ENCODE data around the gene TMEM204. TPM values are rescaled to one million over a fixed set of nuclear protein-coding genes. Genes with fewer than 3 reads are reported as not detected.

TMEM204 gene
- total RNA-seq, 3 donors from 2014 or later (not counting 1 experiment from before 2014, with no cell fraction given), result 3.3 to 14.1 (median 7.8) TPM

- Mint-ChIP-seq H3K4me3 (no peak overlapping the region), H3K4me1 (no peaks in the 10 kb centered on the region), H3K27ac (no peak overlapping the region), H3K9me3 (no peaks in the 10 kb centered on the region), H3K36me3 (no peaks in the 10 kb centered on the region), H3K27me3 (ENCODE audit: low read depth in 2 of 2) (no peaks in the 10 kb centered on the region)
- no peak for TF ChIP-seq CTCF (IDR thresholded peaks at IDR 0.05)
- Histone ChIP-seq H3K4me3 (ENCODE audit: low read length) (no peak overlapping the region), H3K4me1 (ENCODE audit: control insufficient read depth, insufficient read depth, low read length) (peaks cover under 1% of the 10 kb centered on the region), H3K27ac (ENCODE audit: low read length) (no peak overlapping the region), H3K36me3 (ENCODE audit: control insufficient read depth, insufficient read depth, low read length) (no peaks in the 10 kb centered on the region), H3K9me3 (ENCODE audit: control insufficient read depth, insufficient read depth, low read length) (no peaks in the 10 kb centered on the region), H3K27me3 (ENCODE audit: control insufficient read depth, insufficient read depth, low read length) (no peaks in the 10 kb centered on the region)
- intact Hi-C loops (cut with micrococcal nuclease), result no loop called here
- ATAC-seq (no peak), DNase-seq (no peak)
- WGBS (ENCODE audit: insufficient coverage), result 95% methylated on average over 19 of the region's 19 CpGs
Measured at GRCh38 chr16:1520461-1520860, 13.0 kb upstream of the TMEM204 start.

GRCh38 chr16:1523581-1524245 lies 9.8 kb upstream of the TMEM204 start:
- Mint-ChIP-seq H3K27ac (no peak overlapping the region), H3K36me3 (no peaks in the 10 kb centered on the region), H3K4me1 (no peaks in the 10 kb centered on the region), H3K9me3 (no peaks in the 10 kb centered on the region), H3K27me3 (ENCODE audit: low read depth in 2 of 2) (no peaks in the 10 kb centered on the region), H3K4me3 (no peak overlapping the region)
- intact Hi-C loops (cut with micrococcal nuclease), result no loop called here
- TF ChIP-seq CTCF (IDR thresholded peaks at IDR 0.05), result no peak
- DNase-seq (no peak), ATAC-seq (no peak)
- H3K36me3 ChIP-seq (ENCODE audit: control insufficient read depth, insufficient read depth, low read length), result no peaks in the 10 kb centered on the region
- WGBS (ENCODE audit: insufficient coverage), result 91% methylated on average over 30 of the region's 30 CpGs
- no peak overlapping the region for H3K27ac ChIP-seq (ENCODE audit: low read length)
- no peaks in the 10 kb centered on the region for H3K9me3 ChIP-seq (ENCODE audit: control insufficient read depth, insufficient read depth, low read length)
- H3K4me1 ChIP-seq (ENCODE audit: control insufficient read depth, insufficient read depth, low read length), result peaks cover 20% of the 10 kb centered on the region
- no peak overlapping the region for H3K4me3 ChIP-seq (ENCODE audit: low read length)
- no peaks in the 10 kb centered on the region for H3K27me3 ChIP-seq (ENCODE audit: control insufficient read depth, insufficient read depth, low read length)

- H3K9me3 ChIP-seq (ENCODE audit: control insufficient read depth, insufficient read depth, low read length), result no peaks in the 10 kb centered on the region
- 93% methylated on average over 26 of the region's 26 CpGs for WGBS (ENCODE audit: insufficient coverage)
- Mint-ChIP-seq H3K4me3 (no peak overlapping the region), H3K9me3 (no peaks in the 10 kb centered on the region), H3K4me1 (no peaks in the 10 kb centered on the region), H3K27ac (no peak overlapping the region), H3K27me3 (ENCODE audit: low read depth in 2 of 2) (no peaks in the 10 kb centered on the region), H3K36me3 (no peaks in the 10 kb centered on the region)
- TF ChIP-seq CTCF (IDR thresholded peaks at IDR 0.05), result no peak
- H3K27me3 ChIP-seq (ENCODE audit: control insufficient read depth, insufficient read depth, low read length), result no peaks in the 10 kb centered on the region
- DNase-seq, result no peak
- intact Hi-C loops (cut with micrococcal nuclease), result no loop called here
- H3K27ac ChIP-seq (ENCODE audit: low read length), result no peak overlapping the region
- H3K4me3 ChIP-seq (ENCODE audit: low read length), result no peak overlapping the region
- peaks cover 20% of the 10 kb centered on the region for H3K4me1 ChIP-seq (ENCODE audit: control insufficient read depth, insufficient read depth, low read length)
- H3K36me3 ChIP-seq (ENCODE audit: control insufficient read depth, insufficient read depth, low read length), result no peaks in the 10 kb centered on the region
- ATAC-seq, result no peak
Measured at GRCh38 chr16:1524366-1524765, 9.1 kb upstream of the TMEM204 start.

All from natural killer cell (primary cell).